GM21515 (cell line): ENCODE data around the gene GGA1.
A peak's percentile ranks its signal among the peaks of the same experiment; 100 is the strongest.

Experiments used
- ATAC-seq: cut with Tn5 transposase; IDR thresholded peaks from one replicate; pipeline ENCODE4 v1.9.1; 2021; ENCODE audit not compliant: unreplicated experiment

GGA1 gene

DNA sequence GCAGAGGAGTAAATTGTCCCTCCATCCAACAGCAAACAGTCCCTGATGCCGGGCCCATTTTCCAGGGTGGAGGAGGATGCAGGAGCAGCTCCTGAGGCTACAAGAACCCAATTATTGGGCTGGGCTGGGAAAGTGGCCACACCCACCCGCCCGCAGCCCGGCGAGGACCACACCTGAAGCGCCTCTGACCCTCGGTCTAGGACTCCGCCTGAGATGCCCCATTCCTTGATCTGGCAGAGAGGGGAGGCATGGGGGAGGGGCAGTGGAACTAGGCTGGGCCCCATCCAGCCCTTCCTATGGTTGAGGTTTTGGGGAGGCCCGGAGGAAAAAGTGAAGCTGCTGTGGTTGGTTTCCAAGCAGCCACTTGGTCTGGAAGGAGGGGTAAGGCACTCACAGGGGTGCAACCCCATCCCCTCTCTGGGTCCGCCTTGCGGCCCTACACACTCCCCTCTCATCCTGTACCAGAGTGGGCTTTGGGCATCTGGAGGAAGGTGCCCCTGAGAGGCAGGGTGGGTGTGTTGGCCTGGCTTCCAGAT is 64.4 kb downstream of the GGA1 start:
- ATAC-seq = no peak

DNA sequence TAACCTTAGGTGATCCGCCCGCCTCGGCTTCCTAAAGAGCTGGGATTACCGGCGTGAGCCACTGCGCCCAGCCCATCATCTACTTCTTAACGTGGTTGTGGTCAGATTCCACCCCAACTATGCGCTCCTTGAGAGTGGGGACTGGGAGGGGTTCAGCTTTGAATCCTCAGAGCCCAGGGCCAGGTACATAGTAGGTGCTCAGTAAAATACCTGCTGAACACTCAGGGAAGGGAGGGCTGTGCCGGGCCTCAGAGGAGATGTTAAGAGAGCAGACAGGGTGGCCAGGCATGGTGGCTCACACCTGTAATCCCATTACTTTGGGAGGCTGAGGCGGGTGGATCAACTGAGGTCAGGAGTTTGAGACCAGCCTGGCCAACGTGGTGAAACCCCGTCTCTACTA is 65.6 kb downstream of the GGA1 start:
- ATAC-seq = no peak

DNA sequence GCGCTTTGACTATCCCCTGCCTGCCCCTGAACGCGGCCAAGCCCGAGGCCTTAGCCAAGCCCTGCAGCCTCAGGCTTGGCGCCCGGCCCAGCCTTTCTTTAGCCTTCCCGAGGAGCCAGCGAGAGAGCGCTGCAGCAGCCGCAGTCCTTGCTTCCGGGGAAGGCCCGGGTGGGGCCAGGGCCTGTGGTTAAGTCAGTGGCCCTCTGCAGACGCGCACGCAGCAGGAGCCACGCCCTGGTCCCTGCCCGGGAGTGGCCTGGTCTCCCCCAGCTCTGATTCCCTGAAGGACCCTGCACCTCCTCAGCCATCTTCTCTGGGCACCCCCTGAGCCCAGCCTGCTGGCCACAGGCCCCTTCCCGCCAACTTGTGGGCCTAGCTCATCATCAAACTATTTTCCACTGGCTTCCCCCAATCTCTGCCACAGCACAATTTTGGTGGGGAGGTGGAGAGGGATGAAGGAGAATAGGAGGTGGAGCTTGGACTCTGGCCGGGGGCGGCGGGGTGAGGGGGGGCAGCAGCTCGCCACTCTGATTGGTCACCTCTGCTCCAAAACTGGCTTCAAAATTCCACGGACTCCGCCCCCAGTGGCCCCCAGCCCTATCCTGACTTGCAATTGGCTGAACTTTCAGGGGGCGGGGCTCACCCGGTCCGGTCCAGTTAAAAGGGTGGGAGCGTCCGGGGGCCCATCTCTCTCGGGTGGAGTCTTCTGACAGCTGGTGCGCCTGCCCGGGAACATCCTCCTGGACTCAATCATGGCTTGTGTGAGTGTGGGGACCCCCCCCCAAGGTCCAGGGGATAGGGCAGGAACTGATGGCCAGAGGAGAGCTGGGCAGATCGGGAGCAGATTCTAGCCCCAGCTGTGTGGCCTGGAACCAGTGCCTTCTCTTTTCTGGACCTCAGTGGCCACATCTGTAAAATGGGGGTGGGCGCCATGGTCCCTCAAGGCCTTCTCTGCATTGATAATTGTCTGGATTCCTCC is 66.6 kb downstream of the GGA1 start, which contains the start of gene LGALS1:
TSS of gene LGALS1 (plus strand) at position 686 of the 979 bp plus-strand sequence. CDS start at position 753, 67 bp downstream.
- ATAC-seq = peak; percentile 50

DNA sequence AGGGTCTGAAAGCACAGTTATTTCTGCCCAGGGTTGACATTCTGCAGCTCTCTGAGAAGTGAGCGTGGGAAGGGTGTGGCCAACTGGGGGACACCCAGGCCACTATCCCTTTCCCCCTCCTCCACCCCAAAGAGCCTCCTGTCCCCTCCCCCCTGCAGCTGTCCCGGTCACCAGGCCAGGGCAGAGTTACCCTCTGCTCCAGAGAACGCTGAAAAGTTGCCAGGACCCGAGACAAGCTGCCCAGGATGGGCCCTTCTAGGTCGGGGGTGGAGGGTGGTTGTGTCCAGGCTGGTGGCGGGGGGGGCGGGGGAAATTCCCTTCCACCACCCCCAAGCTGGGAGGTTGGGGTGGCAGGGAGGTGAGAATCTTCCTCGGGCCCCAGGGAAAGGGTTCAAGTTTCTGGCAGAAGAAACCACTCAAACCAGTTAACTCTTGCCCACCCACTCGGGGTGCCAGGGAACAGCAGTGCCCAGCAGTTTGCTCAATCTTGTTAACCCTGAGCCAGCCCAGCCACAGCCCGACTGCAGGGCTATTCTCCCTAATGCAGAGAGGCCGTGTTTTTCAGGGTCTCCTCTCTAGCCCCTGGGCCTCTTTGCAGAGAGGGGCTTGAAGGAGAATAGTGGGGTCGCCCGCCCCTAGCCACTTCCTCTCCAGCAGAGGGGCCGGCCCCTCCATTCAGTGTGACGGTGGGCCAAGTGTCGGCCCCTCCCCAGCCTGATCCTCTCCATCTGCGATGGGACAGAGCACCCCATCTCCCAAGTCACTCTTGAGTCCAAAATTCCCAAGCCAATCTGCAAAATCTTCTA is 67.5 kb downstream of the GGA1 start:
- ATAC-seq = no peak

DNA sequence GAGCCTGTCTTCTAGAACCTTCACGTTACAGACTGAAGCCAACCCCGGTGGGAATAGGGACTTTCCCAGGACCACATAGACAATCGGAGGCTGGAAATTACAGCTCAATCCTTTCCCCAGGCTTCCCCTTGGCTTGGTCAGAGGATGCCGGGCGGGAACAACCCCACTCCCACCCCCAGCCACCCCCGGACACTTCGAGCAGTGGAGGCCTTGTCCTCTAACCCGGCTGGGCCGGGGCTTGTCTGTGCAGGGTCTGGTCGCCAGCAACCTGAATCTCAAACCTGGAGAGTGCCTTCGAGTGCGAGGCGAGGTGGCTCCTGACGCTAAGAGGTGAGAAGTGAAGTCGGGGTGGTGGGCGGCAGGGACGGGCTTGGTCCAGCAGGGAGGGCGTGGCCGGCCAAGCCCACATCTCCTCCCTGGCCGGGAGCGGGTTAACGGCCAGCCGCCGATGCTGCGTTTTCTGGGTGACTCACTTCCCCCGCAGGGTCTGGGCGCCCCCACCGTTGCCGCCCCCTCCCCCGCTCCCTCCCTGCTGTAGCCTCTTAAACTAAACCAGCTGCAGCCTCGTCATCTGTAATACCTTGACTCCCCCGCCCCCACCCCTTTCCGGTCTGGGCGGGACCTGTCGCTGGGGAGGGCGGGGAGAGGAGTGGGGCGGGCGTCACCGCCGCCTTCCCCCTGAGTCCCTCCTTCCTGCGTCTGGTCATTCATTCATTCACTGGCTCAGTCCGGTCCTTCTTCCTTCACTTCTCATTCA is 68.3 kb downstream of the GGA1 start:
- ATAC-seq = peak; percentile 32

DNA sequence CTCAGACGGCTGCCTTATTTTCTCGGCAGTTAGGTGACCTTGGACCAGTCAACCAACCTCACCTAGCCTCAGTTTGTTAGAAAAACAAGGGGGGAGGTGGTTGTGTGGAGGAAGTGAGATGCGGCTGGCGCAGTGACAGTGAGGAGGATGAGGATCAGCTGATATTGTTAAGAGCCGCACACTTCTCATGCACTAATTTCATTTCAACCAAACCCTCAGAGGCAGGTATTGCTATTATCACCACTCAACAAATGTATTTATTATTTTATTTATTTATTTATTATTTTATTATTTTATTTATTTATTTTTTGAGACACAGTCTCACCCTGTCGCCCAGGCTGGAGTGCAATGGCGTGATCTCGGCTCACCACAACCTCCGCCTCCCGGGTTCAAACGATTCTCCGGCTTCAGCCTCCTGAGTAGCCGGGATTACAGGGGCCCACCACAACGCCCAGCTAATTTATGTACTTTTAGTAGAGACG is 68.9 kb downstream of the GGA1 start:
- no peak for ATAC-seq

DNA sequence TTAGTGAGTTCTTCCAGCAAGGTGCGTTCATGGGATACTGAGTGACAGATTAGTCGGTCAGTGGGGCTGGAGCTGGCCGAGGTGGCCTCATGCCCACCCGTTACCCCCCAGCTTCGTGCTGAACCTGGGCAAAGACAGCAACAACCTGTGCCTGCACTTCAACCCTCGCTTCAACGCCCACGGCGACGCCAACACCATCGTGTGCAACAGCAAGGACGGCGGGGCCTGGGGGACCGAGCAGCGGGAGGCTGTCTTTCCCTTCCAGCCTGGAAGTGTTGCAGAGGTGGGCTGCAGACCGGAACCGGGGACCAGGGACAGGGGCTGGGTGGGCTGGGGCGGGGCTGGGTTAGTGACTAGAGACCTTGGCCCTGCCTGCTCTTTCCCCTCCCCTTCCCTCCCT is 69.7 kb downstream of the GGA1 start:
- no peak for ATAC-seq

DNA sequence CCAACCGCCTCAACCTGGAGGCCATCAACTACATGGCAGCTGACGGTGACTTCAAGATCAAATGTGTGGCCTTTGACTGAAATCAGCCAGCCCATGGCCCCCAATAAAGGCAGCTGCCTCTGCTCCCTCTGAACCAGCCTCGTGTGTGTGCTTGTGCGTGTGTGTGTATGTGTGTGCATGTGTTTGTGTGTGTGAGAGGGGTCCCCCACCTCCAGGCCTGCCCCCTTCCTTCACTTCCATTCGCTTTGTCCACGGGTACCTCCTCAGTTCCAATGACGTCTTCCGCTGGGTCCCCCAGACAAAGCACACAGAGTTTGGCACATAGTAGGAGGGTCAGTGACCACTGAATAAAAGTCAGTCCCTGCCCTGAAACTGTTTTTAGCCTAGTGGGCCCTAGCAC is 71.0 kb downstream of the GGA1 start:
- ATAC-seq = no peak

DNA sequence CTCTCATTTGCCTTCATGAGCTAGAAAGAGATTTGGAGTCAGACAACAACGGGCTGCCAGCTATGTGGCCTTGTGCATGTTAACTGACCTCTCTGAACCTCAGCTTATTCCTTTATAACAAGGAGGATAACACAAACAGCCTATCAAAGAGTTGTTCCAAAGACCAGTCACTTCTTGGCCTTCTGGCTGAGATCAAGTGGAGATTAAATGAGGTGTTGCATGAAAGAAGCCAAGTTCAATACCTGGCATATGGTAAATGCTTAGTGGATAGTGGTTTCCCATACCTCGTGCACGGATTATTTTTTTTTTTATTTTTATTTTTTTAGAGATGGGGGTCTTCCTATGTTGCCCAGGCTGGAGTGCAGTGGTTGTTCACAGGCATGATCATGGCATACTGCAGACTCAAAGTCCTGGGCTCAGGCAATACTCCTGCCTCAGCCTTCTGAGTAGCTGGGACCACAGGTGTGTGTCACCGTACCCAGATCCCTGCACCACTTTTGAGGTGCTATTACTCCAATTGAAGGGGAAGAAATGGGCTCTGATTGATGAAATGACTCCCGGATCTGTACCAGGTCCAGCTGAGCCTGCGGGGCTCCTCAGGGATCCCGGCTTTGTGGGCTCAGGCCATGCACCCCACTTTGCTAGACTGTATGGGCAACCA is 71.7 kb downstream of the GGA1 start:
- no peak for ATAC-seq

DNA sequence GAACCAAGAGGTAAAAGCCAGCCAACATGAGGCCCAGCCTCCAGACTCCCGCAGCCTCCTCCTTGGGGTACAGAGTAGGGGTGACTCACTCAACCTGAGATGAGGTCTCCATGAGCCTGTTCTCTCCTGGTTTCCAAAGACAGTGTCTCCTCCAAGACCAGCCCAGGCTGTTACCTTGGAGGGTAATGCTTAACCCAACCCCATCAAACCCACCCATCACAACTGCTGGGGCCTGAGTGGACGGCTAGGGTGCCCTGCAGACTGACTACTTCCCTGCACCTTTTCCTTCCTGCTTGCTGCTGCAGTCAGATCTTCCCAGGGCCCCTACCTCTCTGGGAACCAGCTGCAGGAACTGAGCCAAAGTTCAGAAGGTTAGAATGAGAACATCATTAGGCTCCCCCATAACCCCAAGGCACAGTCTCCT is 72.4 kb downstream of the GGA1 start:
- no peak for ATAC-seq

DNA sequence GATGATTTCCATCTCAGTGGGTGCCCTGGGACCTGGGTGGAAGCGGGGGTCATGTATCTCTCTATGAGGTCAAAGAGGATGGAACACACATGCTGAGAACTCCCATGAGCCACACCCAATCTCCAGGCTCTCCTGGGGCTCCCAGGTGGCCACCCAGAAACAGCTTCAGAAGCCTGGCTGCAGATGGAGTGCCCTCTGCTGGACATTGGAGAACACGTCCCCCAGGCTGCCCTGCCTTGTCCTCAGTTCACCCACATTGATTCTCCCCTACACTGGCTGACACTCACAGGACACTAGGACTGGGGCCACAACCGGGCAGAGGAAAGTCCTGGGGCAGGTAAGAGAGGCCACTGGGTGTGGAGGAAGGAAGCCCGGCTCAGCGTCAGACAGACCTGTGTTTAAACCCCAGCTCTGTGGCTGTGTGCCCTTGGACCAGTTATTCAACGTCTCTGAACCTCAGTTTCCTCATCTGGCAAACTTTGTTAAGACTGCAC is 73.0 kb downstream of the GGA1 start:
- no peak for ATAC-seq
